Measurements from ENCODE around the gene CAPN15.
"Not testable (repeated sequence)": the region's sequence is repeated elsewhere in the genome, so short reads cannot be mapped to it uniquely, and the experiment has no call there.

CAPN15 gene

DNA sequence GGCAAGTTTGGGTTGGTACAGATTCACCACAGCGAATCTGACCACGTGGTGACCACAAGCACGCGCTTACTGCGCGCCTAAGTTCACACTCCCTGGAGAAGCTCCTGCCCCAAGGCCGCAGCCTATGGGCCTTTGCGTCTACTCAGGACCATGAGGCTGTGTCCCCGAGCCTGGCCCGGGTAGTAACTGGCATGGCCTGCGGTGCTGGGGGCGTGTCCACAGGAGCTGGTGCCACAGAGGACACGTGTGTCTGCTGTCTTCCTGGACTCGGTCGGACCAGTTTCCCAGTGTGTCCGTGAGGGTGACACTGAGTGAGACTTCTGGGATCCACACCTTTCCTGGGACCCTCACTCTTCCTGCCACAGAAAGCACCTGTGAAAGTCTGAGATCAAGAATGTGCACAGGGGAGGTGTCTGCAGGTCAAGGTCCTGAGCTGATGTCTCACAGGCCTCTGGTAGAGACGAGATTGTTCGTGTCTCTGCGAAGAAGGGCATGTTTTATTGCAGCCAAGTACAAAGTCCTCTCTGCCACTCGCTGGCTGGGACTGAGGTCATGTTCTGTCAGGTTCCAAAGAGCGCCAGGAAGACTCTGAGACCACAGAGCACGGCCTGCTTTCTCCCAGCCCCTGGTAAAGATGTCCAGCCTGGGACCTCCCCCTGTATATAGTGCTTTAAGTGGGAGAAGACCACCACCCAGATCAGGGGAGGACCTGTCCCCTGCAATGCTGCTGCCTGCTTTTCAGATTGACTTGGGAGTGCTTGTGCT, 25.2 kb upstream of the CAPN15 start (continued):
- TF ChIP-seq CREB5 (CRISPR knock-in tag; IDR thresholded peaks at IDR 0.05; ENCODE audit: low read depth) (no peak), TOX (CRISPR knock-in tag; IDR thresholded peaks at IDR 0.05; ENCODE audit: borderline replicate concordance) (no peak), TCF4 (CRISPR knock-in tag; IDR thresholded peaks at IDR 0.05; ENCODE audit: borderline replicate concordance) (no peak), OSR1 (CRISPR knock-in tag; IDR thresholded peaks at IDR 0.05) (no peak), ZFP30 (CRISPR knock-in tag; IDR thresholded peaks at IDR 0.05) (no peak)

DNA sequence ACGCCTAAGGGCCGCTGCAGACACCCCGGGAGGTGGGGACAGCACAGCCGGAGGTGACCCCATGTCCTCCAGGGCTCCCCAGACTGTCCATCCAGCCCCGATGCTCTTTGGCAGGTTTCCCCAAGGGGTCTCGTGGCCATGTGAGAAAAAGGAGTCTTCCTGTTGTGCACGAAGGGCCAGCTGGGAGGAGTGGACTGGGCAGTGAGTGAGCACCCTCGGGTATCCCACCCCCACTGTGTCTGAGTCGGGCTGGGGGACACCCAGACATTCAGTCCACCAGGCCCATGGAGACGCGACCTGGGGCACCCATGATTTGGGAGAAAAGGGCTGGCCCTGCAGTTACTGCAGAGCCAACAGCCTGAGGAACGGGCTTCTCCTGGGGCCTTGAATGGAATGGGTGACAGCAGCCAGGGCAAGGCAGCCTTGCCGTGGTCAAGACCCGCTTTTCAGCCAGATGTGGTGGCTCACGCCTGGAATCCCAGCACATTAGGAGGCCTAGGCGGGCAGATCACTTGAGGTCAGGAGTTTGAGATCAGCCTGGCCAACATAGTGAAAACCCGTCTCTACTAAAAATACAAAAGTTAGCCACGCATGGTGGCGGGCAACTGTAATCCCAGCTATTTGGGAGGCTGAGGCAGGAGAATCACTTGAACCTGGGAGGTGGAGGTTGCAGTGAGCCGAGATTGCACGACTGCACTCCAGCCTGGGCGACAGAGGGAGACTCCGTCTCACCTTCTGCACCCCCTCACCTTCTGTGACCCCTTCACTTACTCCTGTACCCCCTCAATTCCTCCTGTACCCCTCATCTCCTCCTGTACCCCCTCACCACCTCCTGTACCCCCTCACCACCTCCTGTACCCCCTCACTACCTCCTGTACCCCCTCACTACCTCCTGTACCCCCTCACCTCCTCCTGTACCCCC, 24.1 kb upstream of the CAPN15 start:
- no peak for TF ChIP-seq GLIS3 (CRISPR knock-in tag; IDR thresholded peaks at IDR 0.05)
- no peak; the same call in 2 of the 3 replicates for ATAC-seq

- no peak for ATAC-seq
- no peak for TF ChIP-seq ZNF70 (CRISPR knock-in tag; IDR thresholded peaks at IDR 0.05)
- TF ChIP-seq TCF4 (CRISPR knock-in tag; IDR thresholded peaks at IDR 0.05; ENCODE audit: borderline replicate concordance), result no peak
- TF ChIP-seq RARB (CRISPR knock-in tag; IDR thresholded peaks at IDR 0.05), result no peak
Observed at GRCh38 chr16:505479-506245, 21.9 kb upstream of the CAPN15 start.

GRCh38 chr16:506246-506546, 21.3 kb upstream of the CAPN15 start:
- no peak for ATAC-seq
- TF ChIP-seq, protein P1, sequence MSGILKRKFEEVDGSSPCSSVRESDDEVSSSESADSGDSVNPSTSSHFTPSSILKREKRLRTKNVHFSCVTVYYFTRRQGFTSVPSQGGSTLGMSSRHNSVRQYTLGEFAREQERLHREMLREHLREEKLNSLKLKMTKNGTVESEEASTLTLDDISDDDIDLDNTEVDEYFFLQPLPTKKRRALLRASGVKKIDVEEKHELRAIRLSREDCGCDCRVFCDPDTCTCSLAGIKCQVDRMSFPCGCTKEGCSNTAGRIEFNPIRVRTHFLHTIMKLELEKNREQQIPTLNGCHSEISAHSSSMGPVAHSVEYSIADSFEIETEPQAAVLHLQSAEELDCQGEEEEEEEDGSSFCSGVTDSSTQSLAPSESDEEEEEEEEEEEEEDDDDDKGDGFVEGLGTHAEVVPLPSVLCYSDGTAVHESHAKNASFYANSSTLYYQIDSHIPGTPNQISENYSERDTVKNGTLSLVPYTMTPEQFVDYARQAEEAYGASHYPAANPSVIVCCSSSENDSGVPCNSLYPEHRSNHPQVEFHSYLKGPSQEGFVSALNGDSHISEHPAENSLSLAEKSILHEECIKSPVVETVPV (CRISPR knock-in tag; IDR thresholded peaks at IDR 0.05), result no peak
- TF ChIP-seq OSR1 (CRISPR knock-in tag; IDR thresholded peaks at IDR 0.05), result no peak
- TF ChIP-seq TOX (CRISPR knock-in tag; IDR thresholded peaks at IDR 0.05; ENCODE audit: borderline replicate concordance), result no peak
- no peak for TF ChIP-seq ZNF70 (CRISPR knock-in tag; IDR thresholded peaks at IDR 0.05)
- no peak for TF ChIP-seq POU6F1 (CRISPR knock-in tag; IDR thresholded peaks at IDR 0.05; ENCODE audit: borderline replicate concordance, low read depth)
- no peak for TF ChIP-seq TCF4 (CRISPR knock-in tag; IDR thresholded peaks at IDR 0.05; ENCODE audit: borderline replicate concordance)
- no peak for TF ChIP-seq RARB (CRISPR knock-in tag; IDR thresholded peaks at IDR 0.05)
- TF ChIP-seq, protein P2, sequence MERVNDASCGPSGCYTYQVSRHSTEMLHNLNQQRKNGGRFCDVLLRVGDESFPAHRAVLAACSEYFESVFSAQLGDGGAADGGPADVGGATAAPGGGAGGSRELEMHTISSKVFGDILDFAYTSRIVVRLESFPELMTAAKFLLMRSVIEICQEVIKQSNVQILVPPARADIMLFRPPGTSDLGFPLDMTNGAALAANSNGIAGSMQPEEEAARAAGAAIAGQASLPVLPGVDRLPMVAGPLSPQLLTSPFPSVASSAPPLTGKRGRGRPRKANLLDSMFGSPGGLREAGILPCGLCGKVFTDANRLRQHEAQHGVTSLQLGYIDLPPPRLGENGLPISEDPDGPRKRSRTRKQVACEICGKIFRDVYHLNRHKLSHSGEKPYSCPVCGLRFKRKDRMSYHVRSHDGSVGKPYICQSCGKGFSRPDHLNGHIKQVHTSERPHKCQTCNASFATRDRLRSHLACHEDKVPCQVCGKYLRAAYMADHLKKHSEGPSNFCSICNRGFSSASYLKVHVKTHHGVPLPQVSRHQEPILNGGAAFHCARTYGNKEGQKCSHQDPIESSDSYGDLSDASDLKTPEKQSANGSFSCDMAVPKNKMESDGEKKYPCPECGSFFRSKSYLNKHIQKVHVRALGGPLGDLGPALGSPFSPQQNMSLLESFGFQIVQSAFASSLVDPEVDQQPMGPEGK (CRISPR knock-in tag; IDR thresholded peaks at IDR 0.05; ENCODE audit: borderline replicate concordance), result no peak
- TF ChIP-seq CSDC2 (CRISPR knock-in tag; IDR thresholded peaks at IDR 0.05), result no peak
- TF ChIP-seq TSHZ2 (CRISPR knock-in tag; IDR thresholded peaks at IDR 0.05), result no peak
- no peak for TF ChIP-seq ZFP30 (CRISPR knock-in tag; IDR thresholded peaks at IDR 0.05)
- TF ChIP-seq GLIS3 (CRISPR knock-in tag; IDR thresholded peaks at IDR 0.05), result no peak
- no peak for TF ChIP-seq CREB5 (CRISPR knock-in tag; IDR thresholded peaks at IDR 0.05; ENCODE audit: low read depth)
- no peak for TF ChIP-seq SNAI2 (CRISPR knock-in tag; IDR thresholded peaks at IDR 0.05)
- no peak for TF ChIP-seq PPARA (CRISPR knock-in tag; IDR thresholded peaks at IDR 0.05; ENCODE audit: borderline replicate concordance)
- TF ChIP-seq ZNF565 (CRISPR knock-in tag; conservative IDR thresholded peaks at IDR 0.05; ENCODE audit: low read depth), result no peak
- no peak for TF ChIP-seq ESRRG (CRISPR knock-in tag; IDR thresholded peaks at IDR 0.05)

DNA sequence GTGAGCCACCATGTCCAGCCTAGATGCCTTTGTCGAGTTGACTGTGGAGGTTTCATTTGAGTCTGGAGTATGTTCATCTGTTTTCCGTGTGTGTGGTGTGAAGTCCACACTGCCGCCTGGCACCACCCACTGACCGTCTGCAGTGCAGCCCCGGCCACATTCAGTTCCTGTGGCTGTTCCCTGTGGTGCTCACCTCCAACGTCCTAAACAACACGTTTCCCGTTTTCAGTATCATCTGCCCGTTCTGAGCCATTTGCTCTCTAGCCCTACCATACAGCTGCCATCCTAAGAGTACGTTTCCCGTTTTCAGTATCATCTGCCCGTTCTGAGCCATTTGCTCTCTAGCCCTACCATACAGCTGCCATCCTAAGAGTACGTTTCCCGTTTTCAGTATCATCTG, 20.0 kb upstream of the CAPN15 start:
- ATAC-seq, result not testable (repeated sequence)
